AG09309 (cell line): ENCODE data around the gene EHBP1L1.

ENCODE experiments used
- DNase-seq: peaks from one replicate; pipeline ENCODE4 v3.0.0-alpha.2; 2010; ENCODE audit warnings: low read depth
- H3K4me3 ChIP-seq: 2 replicates; pipeline ENCODE4 v1.5.1; 2011; ENCODE audit warnings: mild to moderate bottlenecking, low read depth, low read length, moderate library complexity; ENCODE audit not compliant: control insufficient read depth
- TF ChIP-seq, protein P1 (sequence below): IDR thresholded peaks from 2 replicates; pipeline ENCODE4 v1.5.1; 2011; ENCODE audit warnings: mild to moderate bottlenecking, low read depth, low read length, inconsistent platforms; ENCODE audit not compliant: insufficient read depth, control insufficient read depth; ENCODE audit errors: missing control alignments

EHBP1L1 gene

DNA sequence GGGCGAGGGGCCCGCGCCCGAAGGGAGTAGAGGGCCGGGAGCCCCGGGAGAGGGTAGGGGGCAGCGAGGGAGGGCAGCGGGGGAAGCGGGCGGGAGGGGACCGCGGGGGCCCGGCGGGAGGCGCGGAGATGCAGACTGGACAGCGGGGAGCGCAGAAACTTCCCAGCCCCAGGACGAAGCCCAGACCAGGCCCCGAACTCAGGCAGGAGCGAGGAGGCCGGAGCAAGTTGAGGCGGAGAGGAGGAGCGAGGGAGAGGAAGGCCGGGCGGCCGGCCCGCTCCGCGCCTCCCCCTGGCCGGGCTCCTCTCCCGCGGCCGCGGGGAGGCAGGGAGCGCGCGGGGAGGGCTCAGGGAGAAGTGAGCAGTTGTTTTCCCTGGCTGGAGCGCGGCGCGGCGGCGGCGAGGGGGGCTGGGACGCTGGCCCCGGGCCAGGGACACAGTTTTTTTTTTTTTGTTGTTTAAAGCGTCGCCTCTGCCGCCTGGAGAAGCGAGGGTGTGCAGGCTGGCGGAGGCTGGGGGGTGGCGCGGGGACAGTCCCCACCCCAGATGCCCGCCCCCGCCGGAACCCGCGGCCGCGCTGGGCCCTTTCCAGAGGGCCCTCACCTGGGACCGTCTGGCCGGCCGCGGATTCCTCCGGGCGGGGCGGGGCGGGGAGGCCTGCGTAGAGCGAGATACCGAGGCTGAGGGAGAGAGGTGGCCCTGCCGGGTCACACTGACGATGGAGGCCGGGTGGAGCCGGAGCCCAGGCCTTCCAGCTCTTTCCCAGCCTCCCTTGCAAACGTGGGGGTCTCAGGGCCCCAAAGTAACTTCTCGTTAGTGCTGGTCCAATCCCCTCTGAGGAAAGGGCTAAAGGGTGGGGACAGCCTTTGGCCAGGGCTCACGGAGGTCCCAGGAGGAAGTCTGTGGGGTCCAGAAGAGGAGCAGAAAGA is 17.6 kb upstream of the EHBP1L1 start, which contains the start of gene LTBP3:
Gene LTBP3 (minus strand): TSS at position 358 of the 928 bp plus-strand sequence. CDS start 400 bp downstream, outside the sequence.
- no peak for DNase-seq
- TF ChIP-seq, protein P1, sequence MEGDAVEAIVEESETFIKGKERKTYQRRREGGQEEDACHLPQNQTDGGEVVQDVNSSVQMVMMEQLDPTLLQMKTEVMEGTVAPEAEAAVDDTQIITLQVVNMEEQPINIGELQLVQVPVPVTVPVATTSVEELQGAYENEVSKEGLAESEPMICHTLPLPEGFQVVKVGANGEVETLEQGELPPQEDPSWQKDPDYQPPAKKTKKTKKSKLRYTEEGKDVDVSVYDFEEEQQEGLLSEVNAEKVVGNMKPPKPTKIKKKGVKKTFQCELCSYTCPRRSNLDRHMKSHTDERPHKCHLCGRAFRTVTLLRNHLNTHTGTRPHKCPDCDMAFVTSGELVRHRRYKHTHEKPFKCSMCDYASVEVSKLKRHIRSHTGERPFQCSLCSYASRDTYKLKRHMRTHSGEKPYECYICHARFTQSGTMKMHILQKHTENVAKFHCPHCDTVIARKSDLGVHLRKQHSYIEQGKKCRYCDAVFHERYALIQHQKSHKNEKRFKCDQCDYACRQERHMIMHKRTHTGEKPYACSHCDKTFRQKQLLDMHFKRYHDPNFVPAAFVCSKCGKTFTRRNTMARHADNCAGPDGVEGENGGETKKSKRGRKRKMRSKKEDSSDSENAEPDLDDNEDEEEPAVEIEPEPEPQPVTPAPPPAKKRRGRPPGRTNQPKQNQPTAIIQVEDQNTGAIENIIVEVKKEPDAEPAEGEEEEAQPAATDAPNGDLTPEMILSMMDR, result no peak
- H3K4me3 ChIP-seq, result peak within 1 kb of the TSS; percentile 75

DNA sequence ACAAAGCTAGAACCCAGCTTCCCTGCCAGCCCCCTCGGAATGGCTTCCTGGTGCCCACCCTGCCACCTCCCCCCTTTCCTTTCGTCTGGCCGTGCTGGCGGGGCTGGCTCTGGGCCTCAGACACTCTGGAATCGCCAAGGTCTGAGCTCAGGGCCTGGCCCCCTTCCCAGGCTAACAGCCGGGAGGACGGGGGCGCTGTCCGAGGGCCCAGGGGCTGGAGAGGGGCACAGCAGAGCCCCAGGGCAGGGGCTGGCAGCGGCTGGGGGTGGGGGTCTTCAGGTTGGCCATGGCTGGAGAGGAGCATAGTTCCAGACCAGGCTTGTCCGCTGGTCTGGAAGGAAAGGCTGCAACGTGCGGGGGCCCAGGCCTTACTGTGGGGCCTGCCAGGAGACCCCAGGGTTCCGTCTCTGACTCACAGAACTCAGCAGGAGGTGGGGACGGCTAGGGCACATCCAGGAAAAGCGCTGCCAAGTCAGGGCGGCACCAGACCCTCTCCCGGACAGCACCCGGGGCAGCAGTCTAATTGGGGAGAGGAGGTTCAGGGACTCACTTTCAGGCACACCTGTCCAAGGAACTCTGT is 16.8 kb upstream of the EHBP1L1 start:
- TF ChIP-seq, protein P1, result no peak
- no peak overlapping the region for H3K4me3 ChIP-seq
- DNase-seq, result no peak

DNA sequence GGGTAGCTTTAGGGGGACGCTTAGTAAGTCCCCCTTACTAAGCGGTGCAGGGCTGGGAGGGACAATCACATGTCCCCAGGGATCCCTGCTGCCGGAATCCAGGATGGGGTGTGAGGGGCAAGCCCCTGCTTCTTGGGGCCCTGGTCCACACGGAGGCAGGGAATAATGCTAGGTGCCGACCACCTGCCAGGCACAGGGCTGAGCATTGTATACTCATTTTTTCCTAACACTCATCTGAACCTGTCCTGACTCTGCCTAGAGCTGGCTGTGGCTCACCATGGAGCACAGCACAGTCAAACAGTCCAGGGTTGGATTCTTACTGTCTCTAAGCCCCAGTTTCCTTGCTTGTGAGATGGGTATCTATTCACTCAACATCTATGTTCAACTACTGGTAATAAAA is 16.3 kb upstream of the EHBP1L1 start:
- no peak for DNase-seq
- no peak overlapping the region for H3K4me3 ChIP-seq
- TF ChIP-seq, protein P1, result no peak

GRCh38 chr11:65559951-65560537 is 15.8 kb upstream of the EHBP1L1 start:
- TF ChIP-seq, protein P1, result no peak
- no peak for DNase-seq
- H3K4me3 ChIP-seq, result no peak overlapping the region

- TF ChIP-seq, protein P1, result no peak
- H3K4me3 ChIP-seq, result no peak overlapping the region
- DNase-seq, result no peak
These were observed 15.1 kb upstream of the EHBP1L1 start for GRCh38 chr11:65560555-65561418.

DNA sequence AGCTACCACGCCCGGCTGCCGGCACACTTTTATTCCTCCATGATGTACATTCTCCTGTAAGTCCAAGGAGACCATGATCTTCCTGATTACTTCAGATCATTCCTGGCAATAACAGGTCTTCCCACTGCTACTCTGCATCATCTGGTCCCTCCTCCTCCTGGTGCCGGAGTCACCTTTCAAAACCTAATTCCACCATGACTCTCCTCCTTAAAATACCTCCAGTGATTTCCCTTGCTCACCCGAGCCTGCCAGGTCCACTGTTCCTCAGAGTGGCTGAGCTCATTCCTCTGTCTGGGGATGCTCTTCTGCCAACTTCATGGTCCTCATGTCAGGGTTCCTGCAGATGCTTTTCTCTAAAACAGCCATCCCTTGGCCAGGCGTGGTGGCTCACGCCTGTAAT is 13.8 kb upstream of the EHBP1L1 start:
- TF ChIP-seq, protein P1, result no peak
- H3K4me3 ChIP-seq, result no peak overlapping the region

More for the DNA sequence above, 13.8 kb upstream of the EHBP1L1 start:
- no peak for DNase-seq
